ENCODE data around the gene CALR3.
"Not testable (repeated sequence)": the region's sequence is repeated elsewhere in the genome, so short reads cannot be mapped to it uniquely, and the experiment has no call there.

Gene CALR3

GRCh38 chr19:16509141-16510061, 13.4 kb upstream of the CALR3 start:
- in situ Hi-C loops (cut with HindIII; ENCODE audit: low sequenced_read_pairs) = no loop called here
- TF ChIP-seq, protein P1, sequence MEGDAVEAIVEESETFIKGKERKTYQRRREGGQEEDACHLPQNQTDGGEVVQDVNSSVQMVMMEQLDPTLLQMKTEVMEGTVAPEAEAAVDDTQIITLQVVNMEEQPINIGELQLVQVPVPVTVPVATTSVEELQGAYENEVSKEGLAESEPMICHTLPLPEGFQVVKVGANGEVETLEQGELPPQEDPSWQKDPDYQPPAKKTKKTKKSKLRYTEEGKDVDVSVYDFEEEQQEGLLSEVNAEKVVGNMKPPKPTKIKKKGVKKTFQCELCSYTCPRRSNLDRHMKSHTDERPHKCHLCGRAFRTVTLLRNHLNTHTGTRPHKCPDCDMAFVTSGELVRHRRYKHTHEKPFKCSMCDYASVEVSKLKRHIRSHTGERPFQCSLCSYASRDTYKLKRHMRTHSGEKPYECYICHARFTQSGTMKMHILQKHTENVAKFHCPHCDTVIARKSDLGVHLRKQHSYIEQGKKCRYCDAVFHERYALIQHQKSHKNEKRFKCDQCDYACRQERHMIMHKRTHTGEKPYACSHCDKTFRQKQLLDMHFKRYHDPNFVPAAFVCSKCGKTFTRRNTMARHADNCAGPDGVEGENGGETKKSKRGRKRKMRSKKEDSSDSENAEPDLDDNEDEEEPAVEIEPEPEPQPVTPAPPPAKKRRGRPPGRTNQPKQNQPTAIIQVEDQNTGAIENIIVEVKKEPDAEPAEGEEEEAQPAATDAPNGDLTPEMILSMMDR (IDR thresholded peaks at IDR 0.05; ENCODE audit: low read depth, low read length) = no peak
- peak; percentile 11 for DNase-seq (ENCODE audit: low read depth, low spot score)
- no peak overlapping the region for H3K4me3 ChIP-seq (ENCODE audit: low read depth, low read length)

DNA sequence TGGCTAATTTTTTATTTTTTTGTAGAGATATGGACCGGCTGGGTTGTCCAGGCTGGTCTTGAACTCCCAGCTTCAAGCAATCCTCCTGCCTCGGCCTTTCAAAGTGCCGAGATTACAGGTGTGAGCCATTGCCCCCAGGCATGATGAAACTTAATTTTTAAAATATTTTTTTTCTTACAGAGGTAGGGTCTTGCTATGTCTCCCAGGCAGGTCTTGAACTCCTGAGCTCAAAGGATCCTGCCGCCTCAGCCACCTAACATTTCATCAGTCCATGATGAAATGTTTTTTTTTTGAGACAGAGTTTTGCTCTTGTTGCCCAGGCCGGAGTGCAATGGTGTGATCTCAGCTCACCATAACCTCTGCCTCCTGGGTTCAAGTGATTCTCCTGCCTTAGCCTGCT, 12.6 kb upstream of the CALR3 start:
- DNase-seq (ENCODE audit: low read depth, low spot score) = no peak
- in situ Hi-C loops (cut with HindIII; ENCODE audit: low sequenced_read_pairs) = no loop called here
- H3K4me3 ChIP-seq (ENCODE audit: low read depth, low read length) = no peak overlapping the region
- TF ChIP-seq, protein P1 (IDR thresholded peaks at IDR 0.05; ENCODE audit: low read depth, low read length) = no peak

DNA sequence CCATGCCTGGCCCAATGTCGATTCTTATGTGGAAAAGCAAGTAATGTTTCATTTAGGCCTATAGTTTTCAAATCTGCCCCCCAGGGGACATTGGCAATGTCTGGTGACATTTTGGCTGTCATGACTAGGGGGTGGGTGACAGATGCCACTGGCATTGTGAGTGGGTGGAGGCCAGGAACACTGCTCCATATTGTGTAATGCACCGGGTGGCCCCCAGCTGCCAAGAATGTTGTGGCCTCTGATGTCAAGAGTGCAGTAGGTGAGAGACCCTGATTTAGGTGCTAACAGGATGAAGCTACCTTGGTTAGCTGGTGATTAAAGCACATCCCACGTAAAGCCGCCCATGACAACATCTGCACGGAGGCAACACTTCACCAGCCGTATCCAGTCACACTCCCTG, 11.0 kb upstream of the CALR3 start:
- DNase-seq (ENCODE audit: low read depth, low spot score) = no peak
- in situ Hi-C loops (cut with HindIII; ENCODE audit: low sequenced_read_pairs) = no loop called here
- H3K4me3 ChIP-seq (ENCODE audit: low read depth, low read length) = no peak overlapping the region

DNA sequence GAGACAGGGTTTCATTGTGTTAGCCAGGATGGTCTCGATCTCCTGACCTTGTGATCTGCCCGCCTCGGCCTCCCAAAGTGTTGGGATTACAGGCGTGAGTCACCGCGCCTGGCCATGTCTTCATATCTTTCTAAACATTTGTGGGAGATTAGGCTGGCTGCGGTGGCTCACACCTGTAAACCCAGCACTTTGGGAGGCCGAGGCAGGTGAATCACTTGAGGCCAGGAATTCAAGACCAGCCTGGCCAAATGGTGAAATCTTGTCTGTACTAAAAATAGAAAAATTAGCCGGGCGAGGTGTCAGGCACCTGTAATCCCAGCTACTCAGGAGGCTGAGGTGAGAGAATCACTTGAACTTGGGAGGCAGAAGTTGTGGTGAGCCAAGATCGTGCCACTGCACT, 10.2 kb upstream of the CALR3 start:
- DNase-seq (ENCODE audit: low read depth, low spot score); in situ Hi-C loops (cut with HindIII; ENCODE audit: low sequenced_read_pairs); H3K4me3 ChIP-seq (ENCODE audit: low read depth, low read length): not testable (repeated sequence)

More for the DNA sequence above, 11.0 kb upstream of the CALR3 start:
- TF ChIP-seq, protein P1 (IDR thresholded peaks at IDR 0.05; ENCODE audit: low read depth, low read length) = no peak

DNA sequence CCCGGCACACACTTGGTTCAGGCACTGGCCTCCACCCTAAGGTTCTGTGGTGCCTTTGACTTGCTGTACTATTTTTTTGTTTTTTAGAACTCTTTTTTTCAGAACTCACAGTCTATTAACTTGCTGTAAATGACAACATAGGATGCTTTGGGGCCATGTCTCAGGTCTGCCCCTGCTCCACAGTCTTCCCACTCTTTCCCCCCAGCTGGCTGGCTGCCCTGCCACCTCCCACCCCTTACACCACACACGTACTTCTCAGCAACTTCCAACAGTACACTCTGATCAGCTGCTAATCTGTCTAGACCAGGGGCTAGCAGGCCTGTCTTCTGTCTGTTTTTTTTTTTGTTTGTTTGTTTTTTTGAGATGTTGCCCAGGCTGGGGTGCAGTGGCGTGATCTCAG, 8.3 kb upstream of the CALR3 start:
- TF ChIP-seq, protein P1 (IDR thresholded peaks at IDR 0.05; ENCODE audit: low read depth, low read length) = no peak
- no peak for DNase-seq (ENCODE audit: low read depth, low spot score)
- no peak overlapping the region for H3K4me3 ChIP-seq (ENCODE audit: low read depth, low read length)
- in situ Hi-C loops (cut with HindIII; ENCODE audit: low sequenced_read_pairs) = no loop called here

DNA sequence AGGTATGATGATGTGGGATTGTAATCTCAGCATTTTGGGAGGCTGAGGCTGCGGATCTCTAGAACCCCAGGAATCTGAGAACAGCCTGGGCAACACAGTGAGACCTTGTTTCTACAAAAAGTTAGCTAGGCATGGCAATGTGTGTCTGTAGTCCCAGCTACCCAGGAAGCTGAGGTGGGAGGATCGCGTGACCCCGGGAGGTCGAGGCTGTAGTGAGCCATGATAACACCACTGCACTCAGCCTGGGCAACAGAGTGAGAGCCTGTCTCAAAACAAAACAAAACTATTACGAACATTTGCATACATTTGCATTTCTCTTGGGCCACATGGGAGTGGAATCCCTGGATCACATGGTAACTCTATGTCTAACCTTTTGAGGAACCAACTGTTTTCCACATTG, 1.9 kb upstream of the CALR3 start:
- no peak for DNase-seq (ENCODE audit: low read depth, low spot score)

GRCh38 chr19:16497042-16497441, 1.1 kb upstream of the CALR3 start:
- in situ Hi-C loops (cut with HindIII; ENCODE audit: low sequenced_read_pairs) = no loop called here
- peak overlapping the region; percentile 91 for H3K4me3 ChIP-seq (ENCODE audit: low read depth, low read length)
- TF ChIP-seq, protein P1 (IDR thresholded peaks at IDR 0.05; ENCODE audit: low read depth, low read length) = no peak
- no peak for DNase-seq (ENCODE audit: low read depth, low spot score)

More for the DNA sequence above, 1.9 kb upstream of the CALR3 start:
- TF ChIP-seq, protein P1 (IDR thresholded peaks at IDR 0.05; ENCODE audit: low read depth, low read length) = no peak
- H3K4me3 ChIP-seq (ENCODE audit: low read depth, low read length) = no peak overlapping the region
- in situ Hi-C loops (cut with HindIII; ENCODE audit: low sequenced_read_pairs) = no loop called here

Measured in astrocyte of the spinal cord (primary cell).